ENCODE results near the gene NCDN. TPM values are rescaled to one million over a fixed set of nuclear protein-coding genes. Genes with fewer than 3 reads are reported as not detected.
"Not testable (repeated sequence)": the region's sequence is repeated elsewhere in the genome, so short reads cannot be mapped to it uniquely, and the experiment has no call there.

NCDN gene
- total RNA-seq, 1 experiment from 2014 or later, result 12.8 TPM

DNA sequence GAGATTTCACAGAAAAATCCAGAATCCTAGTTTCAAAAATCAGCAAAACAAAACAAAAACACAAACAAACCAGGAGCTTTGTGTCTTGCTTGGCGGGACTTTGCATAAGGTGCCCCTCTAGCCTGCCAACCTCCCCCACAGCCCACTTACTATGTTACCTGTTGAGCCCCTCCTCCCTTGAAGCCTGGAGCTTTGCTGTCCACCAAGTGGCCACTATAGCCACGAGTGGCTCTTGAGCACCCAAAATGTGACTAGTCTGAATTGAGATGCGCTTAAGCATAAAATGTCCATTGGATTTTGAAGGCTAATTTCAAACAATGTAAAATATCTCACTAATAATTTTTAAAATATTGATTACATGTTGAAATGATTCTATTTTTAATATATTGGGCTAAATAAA, 27.7 kb downstream of the NCDN start:
- Mint-ChIP-seq H3K9me3 (ENCODE audit: unreplicated experiment) (no peaks in the 10 kb centered on the region), H3K4me1 (ENCODE audit: low read depth, unreplicated experiment) (no peaks in the 10 kb centered on the region), H3K27ac (ENCODE audit: unreplicated experiment) (no peak overlapping the region), H3K4me3 (ENCODE audit: unreplicated experiment) (no peak overlapping the region), H3K36me3 (ENCODE audit: insufficient read depth, unreplicated experiment) (peaks cover 4% of the 10 kb centered on the region), H3K27me3 (ENCODE audit: insufficient read depth, unreplicated experiment) (no peaks in the 10 kb centered on the region)
- POLR2A ChIA-PET, result no interaction called here
- no TSS peak for BruUV-seq (replicated peaks)
- CTCF ChIA-PET, result interaction anchor here (1.0 kb wide), 1 partner anchor 137 kb away, joined by 4 read pairs; no protein-coding TSS in a partner anchor
- intact Hi-C loops (cut with micrococcal nuclease; ENCODE audit: unreplicated experiment), result no loop called here
- Histone ChIP-seq H3K27me3 (replicated peaks; ENCODE audit: control insufficient read depth, insufficient read depth, low read length) (no peaks in the 10 kb centered on the region), H3K36me3 (ENCODE audit: control insufficient read depth, insufficient read depth, low read length) (no peaks in the 10 kb centered on the region), H3K9me3 (no peaks in the 10 kb centered on the region), H3K4me1 (no peaks in the 10 kb centered on the region), H3K4me3 (ENCODE audit: low read depth, low read length) (no peak overlapping the region)
- TF ChIP-seq, protein P1, sequence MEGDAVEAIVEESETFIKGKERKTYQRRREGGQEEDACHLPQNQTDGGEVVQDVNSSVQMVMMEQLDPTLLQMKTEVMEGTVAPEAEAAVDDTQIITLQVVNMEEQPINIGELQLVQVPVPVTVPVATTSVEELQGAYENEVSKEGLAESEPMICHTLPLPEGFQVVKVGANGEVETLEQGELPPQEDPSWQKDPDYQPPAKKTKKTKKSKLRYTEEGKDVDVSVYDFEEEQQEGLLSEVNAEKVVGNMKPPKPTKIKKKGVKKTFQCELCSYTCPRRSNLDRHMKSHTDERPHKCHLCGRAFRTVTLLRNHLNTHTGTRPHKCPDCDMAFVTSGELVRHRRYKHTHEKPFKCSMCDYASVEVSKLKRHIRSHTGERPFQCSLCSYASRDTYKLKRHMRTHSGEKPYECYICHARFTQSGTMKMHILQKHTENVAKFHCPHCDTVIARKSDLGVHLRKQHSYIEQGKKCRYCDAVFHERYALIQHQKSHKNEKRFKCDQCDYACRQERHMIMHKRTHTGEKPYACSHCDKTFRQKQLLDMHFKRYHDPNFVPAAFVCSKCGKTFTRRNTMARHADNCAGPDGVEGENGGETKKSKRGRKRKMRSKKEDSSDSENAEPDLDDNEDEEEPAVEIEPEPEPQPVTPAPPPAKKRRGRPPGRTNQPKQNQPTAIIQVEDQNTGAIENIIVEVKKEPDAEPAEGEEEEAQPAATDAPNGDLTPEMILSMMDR (IDR thresholded peaks at IDR 0.05; ENCODE audit: insufficient read depth in 1 of 2, low read depth in 1 of 2, low read length in 1 of 2, severe bottlenecking in 1 of 2, unreplicated experiment in 1 of 2), result no peak
- DNase-seq, result no peak

DNA sequence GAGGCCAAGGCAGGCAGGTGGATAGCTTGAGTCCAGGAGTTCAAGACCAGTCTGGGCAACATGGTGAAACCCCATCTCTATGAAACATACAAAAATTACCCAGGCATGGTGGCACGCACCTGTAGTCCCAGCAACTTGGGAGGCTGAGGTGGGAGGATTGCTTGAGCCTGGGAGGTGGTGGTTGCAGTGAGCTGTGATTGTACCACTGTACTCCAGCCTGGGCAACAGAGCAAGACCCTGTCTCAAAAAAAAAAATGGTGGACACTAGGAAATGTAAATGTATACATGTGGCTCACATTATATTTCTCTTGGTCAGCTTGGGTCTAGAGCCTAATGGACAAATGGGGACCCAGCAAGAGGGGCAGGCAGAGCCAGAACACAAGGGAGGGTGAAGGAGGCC, 28.2 kb downstream of the NCDN start:
- H3K4me3 Mint-ChIP-seq (ENCODE audit: unreplicated experiment); CTCF ChIA-PET; H3K9me3 ChIP-seq; H3K4me3 ChIP-seq (ENCODE audit: low read depth, low read length); H3K27me3 Mint-ChIP-seq (ENCODE audit: insufficient read depth, unreplicated experiment); H3K27ac Mint-ChIP-seq (ENCODE audit: unreplicated experiment); DNase-seq; H3K4me1 ChIP-seq; POLR2A ChIA-PET; H3K4me1 Mint-ChIP-seq (ENCODE audit: low read depth, unreplicated experiment); H3K36me3 Mint-ChIP-seq (ENCODE audit: insufficient read depth, unreplicated experiment); H3K36me3 ChIP-seq (ENCODE audit: control insufficient read depth, insufficient read depth, low read length); H3K9me3 Mint-ChIP-seq (ENCODE audit: unreplicated experiment); intact Hi-C loops (cut with micrococcal nuclease; ENCODE audit: unreplicated experiment); BruUV-seq (replicated peaks); H3K27me3 ChIP-seq (replicated peaks; ENCODE audit: control insufficient read depth, insufficient read depth, low read length): not testable (repeated sequence)

DNA sequence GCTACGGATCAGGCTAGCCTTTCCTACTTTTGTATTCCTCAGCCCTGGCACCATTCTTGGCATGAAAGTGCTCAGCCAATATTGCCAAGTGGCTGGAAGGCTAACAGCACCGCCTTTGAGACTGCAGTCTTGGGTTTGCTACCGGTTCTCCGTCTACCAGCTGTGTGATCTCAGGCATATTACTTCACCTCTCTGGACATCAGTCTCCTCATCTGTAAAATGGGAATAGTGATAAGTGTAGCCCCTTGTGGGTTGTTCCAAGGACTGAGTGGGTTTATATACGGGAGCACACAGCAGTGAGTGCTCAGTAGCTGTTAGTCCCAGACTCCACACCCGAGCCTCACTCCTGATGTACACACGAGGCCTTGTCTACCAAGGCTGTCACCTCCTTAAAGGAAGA, 29.2 kb downstream of the NCDN start:
- H3K9me3 ChIP-seq, result no peaks in the 10 kb centered on the region
- H3K4me3 ChIP-seq (ENCODE audit: low read depth, low read length), result no peak overlapping the region
- ChIA-PET CTCF (no interaction called here), POLR2A (no interaction called here)
- H3K36me3 Mint-ChIP-seq (ENCODE audit: insufficient read depth, unreplicated experiment), result peaks cover 4% of the 10 kb centered on the region
- no peak overlapping the region for H3K27ac Mint-ChIP-seq (ENCODE audit: unreplicated experiment)
- no peaks in the 10 kb centered on the region for H3K4me1 ChIP-seq
- BruUV-seq (replicated peaks), result no TSS peak
- H3K36me3 ChIP-seq (ENCODE audit: control insufficient read depth, insufficient read depth, low read length), result no peaks in the 10 kb centered on the region
- intact Hi-C loops (cut with micrococcal nuclease; ENCODE audit: unreplicated experiment), result no loop called here
- H3K27me3 ChIP-seq (replicated peaks; ENCODE audit: control insufficient read depth, insufficient read depth, low read length), result no peaks in the 10 kb centered on the region
- DNase-seq, result no peak
- no peaks in the 10 kb centered on the region for H3K27me3 Mint-ChIP-seq (ENCODE audit: insufficient read depth, unreplicated experiment)
- H3K4me3 Mint-ChIP-seq (ENCODE audit: unreplicated experiment), result no peak overlapping the region
- TF ChIP-seq, protein P1 (IDR thresholded peaks at IDR 0.05; ENCODE audit: insufficient read depth in 1 of 2, low read depth in 1 of 2, low read length in 1 of 2, severe bottlenecking in 1 of 2, unreplicated experiment in 1 of 2), result no peak
- no peaks in the 10 kb centered on the region for H3K9me3 Mint-ChIP-seq (ENCODE audit: unreplicated experiment)
- no peaks in the 10 kb centered on the region for H3K4me1 Mint-ChIP-seq (ENCODE audit: low read depth, unreplicated experiment)

DNA sequence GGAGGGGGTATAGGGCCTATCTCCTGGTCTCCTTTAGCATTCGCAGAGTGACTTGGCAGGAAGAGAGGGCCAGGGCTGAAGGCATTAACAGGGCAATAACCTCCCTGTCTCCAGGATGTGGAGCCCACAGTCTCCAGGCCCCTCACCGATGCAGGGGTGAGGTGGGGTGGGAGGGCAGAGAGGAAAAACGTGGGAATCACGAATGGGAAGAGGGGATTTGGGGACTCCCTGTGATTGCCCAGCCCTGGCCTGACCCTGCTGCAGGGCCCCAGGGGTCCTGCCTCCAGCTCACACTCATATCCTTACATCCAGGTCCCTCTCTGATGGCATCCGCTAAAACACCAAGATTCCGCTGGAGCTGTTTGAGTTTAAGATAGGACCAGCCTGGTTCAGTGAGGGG, 30.1 kb downstream of the NCDN start:
- Mint-ChIP-seq H3K27ac (ENCODE audit: unreplicated experiment) (no peak overlapping the region), H3K9me3 (ENCODE audit: unreplicated experiment) (no peaks in the 10 kb centered on the region), H3K36me3 (ENCODE audit: insufficient read depth, unreplicated experiment) (peaks cover 4% of the 10 kb centered on the region), H3K4me1 (ENCODE audit: low read depth, unreplicated experiment) (no peaks in the 10 kb centered on the region), H3K4me3 (ENCODE audit: unreplicated experiment) (no peak overlapping the region), H3K27me3 (ENCODE audit: insufficient read depth, unreplicated experiment) (no peaks in the 10 kb centered on the region)
- DNase-seq, result no peak
- no peaks in the 10 kb centered on the region for H3K4me1 ChIP-seq
- POLR2A ChIA-PET, result no interaction called here
- CTCF ChIA-PET, result no interaction called here
- BruUV-seq (replicated peaks), result no TSS peak
- no peaks in the 10 kb centered on the region for H3K27me3 ChIP-seq (replicated peaks; ENCODE audit: control insufficient read depth, insufficient read depth, low read length)
- H3K36me3 ChIP-seq (ENCODE audit: control insufficient read depth, insufficient read depth, low read length), result no peaks in the 10 kb centered on the region
- TF ChIP-seq, protein P1 (IDR thresholded peaks at IDR 0.05; ENCODE audit: insufficient read depth in 1 of 2, low read depth in 1 of 2, low read length in 1 of 2, severe bottlenecking in 1 of 2, unreplicated experiment in 1 of 2), result no peak
- H3K9me3 ChIP-seq, result no peaks in the 10 kb centered on the region
- H3K4me3 ChIP-seq (ENCODE audit: low read depth, low read length), result no peak overlapping the region
- intact Hi-C loops (cut with micrococcal nuclease; ENCODE audit: unreplicated experiment), result no loop called here

Measured in Caco-2 (cell line).